DOHH2 (cell line): ENCODE data around the gene PCCA.

Source experiments
- H3F3A ChIP-seq: fragments of 200-600 bp; sonication (generic), shearing (Covaris generic); 2 replicates; pipeline ENCODE4 v1.6.0; 2016; ENCODE audit warnings: antibody characterized with exemption, mild to moderate bottlenecking; ENCODE audit not compliant: control insufficient read depth, insufficient read depth
- H3K27ac ChIP-seq: fragments of 200-600 bp; sonication (generic); 2 replicates; pipeline ENCODE4 v1.5.1; 2014; ENCODE audit warnings: low read depth, mild to moderate bottlenecking, low read length, moderate library complexity
- H3K27me3 ChIP-seq: fragments of 200-600 bp; sonication (generic); 2 replicates; pipeline ENCODE4 v1.6.1; 2014; ENCODE audit warnings: mild to moderate bottlenecking, low read length, mixed read lengths; ENCODE audit not compliant: control insufficient read depth
- H3K36me3 ChIP-seq: fragments of 200-600 bp; sonication (generic); 2 replicates; pipeline ENCODE4 v1.6.1; 2014; ENCODE audit warnings: mild to moderate bottlenecking, low read length, moderate library complexity, mixed read lengths; ENCODE audit not compliant: control insufficient read depth
- H3K4me1 ChIP-seq: fragments of 200-600 bp; sonication (generic); 2 replicates; pipeline ENCODE4 v1.6.1; 2014; ENCODE audit warnings: mild to moderate bottlenecking, low read length, mixed read lengths; ENCODE audit not compliant: control insufficient read depth
- H3K4me2 ChIP-seq: fragments of 200-600 bp; sonication (generic); 2 replicates; pipeline ENCODE4 v1.6.0; 2014; ENCODE audit warnings: mild to moderate bottlenecking, low read length, moderate library complexity
- H3K4me3 ChIP-seq: fragments of 200-600 bp; sonication (generic); 2 replicates; pipeline ENCODE4 v1.5.1; 2014; ENCODE audit warnings: mild to moderate bottlenecking, low read length, mixed read lengths
- H3K79me2 ChIP-seq: fragments of 200-600 bp; sonication (generic); 2 replicates; pipeline ENCODE4 v1.6.1; 2014; ENCODE audit warnings: mild to moderate bottlenecking, low read length, mixed read lengths; ENCODE audit not compliant: control insufficient read depth
- H3K9me2 ChIP-seq: fragments of 200-600 bp; sonication (generic); replicated peaks from 2 replicates; pipeline ENCODE4 v1.6.1; 2014; ENCODE audit warnings: mild to moderate bottlenecking, low read length, mixed read lengths; ENCODE audit not compliant: control insufficient read depth
- H3K9me3 ChIP-seq: fragments of 200-600 bp; sonication (generic); 2 replicates; pipeline ENCODE4 v1.6.1; 2014; ENCODE audit warnings: antibody characterized with exemption, low read length, mixed read lengths; ENCODE audit not compliant: control insufficient read depth, insufficient read depth
- H4K20me1 ChIP-seq: fragments of 200-600 bp; sonication (generic); 2 replicates; pipeline ENCODE4 v1.6.0; 2014; ENCODE audit warnings: low read depth, mild to moderate bottlenecking, antibody characterized with exemption, low read length, moderate library complexity; ENCODE audit not compliant: control insufficient read depth, insufficient read depth
- CTCF ChIP-seq: fragments of 200-600 bp; sonication (generic); IDR thresholded peaks from one replicate; pipeline ENCODE4 v1.5.1; 2014; ENCODE audit warnings: antibody characterized with exemption, mild to moderate bottlenecking, low read depth, low read length; ENCODE audit not compliant: poor library complexity, severe bottlenecking
- EZH2phosphoT487 ChIP-seq: fragments of 200-600 bp; sonication (generic); IDR thresholded peaks from 2 replicates; pipeline ENCODE4 v1.6.1; 2017; ENCODE audit warnings: borderline replicate concordance, mild to moderate bottlenecking, antibody characterized with exemption, low read length, moderate library complexity, mixed read lengths

Gene PCCA

GRCh38 chr13:100514788-100515409 is 426.0 kb downstream of the PCCA start:
- Histone ChIP-seq H3K27ac (no peak overlapping the region), H3K36me3 (no peaks in the 10 kb centered on the region), H3K9me3 (no peaks in the 10 kb centered on the region), H3K4me3 (no peak overlapping the region), H3K27me3 (peaks cover 10% of the 10 kb centered on the region), H3K9me2 (no peaks in the 10 kb centered on the region), H3F3A (no peaks in the 10 kb centered on the region), H4K20me1 (no peaks in the 10 kb centered on the region), H3K79me2 (no peaks in the 10 kb centered on the region), H3K4me2 (no peak overlapping the region), H3K4me1 (no peaks in the 10 kb centered on the region)
- TF ChIP-seq EZH2phosphoT487 (no peak), CTCF (peak; percentile 82)

- H3K27me3 ChIP-seq, result peaks cover 10% of the 10 kb centered on the region
- no peaks in the 10 kb centered on the region for H3K4me1 ChIP-seq
- H3F3A ChIP-seq, result no peaks in the 10 kb centered on the region
- H3K9me2 ChIP-seq, result no peaks in the 10 kb centered on the region
- no peaks in the 10 kb centered on the region for H4K20me1 ChIP-seq
- no peak overlapping the region for H3K27ac ChIP-seq
- H3K9me3 ChIP-seq, result no peaks in the 10 kb centered on the region
- no peak for TF ChIP-seq EZH2phosphoT487
- H3K36me3 ChIP-seq, result no peaks in the 10 kb centered on the region
- no peak overlapping the region for H3K4me3 ChIP-seq
- H3K4me2 ChIP-seq, result no peak overlapping the region
- H3K79me2 ChIP-seq, result no peaks in the 10 kb centered on the region
Measured at GRCh38 chr13:100515410-100515800, 426.5 kb downstream of the PCCA start.

- H3K4me2 ChIP-seq, result no peak overlapping the region
- H3K36me3 ChIP-seq, result no peaks in the 10 kb centered on the region
- H3K9me2 ChIP-seq, result no peaks in the 10 kb centered on the region
- H4K20me1 ChIP-seq, result no peaks in the 10 kb centered on the region
- H3K79me2 ChIP-seq, result no peaks in the 10 kb centered on the region
- no peaks in the 10 kb centered on the region for H3K9me3 ChIP-seq
- no peaks in the 10 kb centered on the region for H3F3A ChIP-seq
- TF ChIP-seq EZH2phosphoT487 (no peak), CTCF (no peak)
- no peaks in the 10 kb centered on the region for H3K4me1 ChIP-seq
- no peak overlapping the region for H3K4me3 ChIP-seq
- H3K27me3 ChIP-seq, result peaks cover 10% of the 10 kb centered on the region
- H3K27ac ChIP-seq, result no peak overlapping the region
Measured at GRCh38 chr13:100517135-100517534, 428.2 kb downstream of the PCCA start.

GRCh38 chr13:100517728-100518127 is 428.8 kb downstream of the PCCA start:
- Histone ChIP-seq H3K79me2 (no peaks in the 10 kb centered on the region), H3K9me2 (no peaks in the 10 kb centered on the region), H3K36me3 (no peaks in the 10 kb centered on the region), H3K27ac (no peak overlapping the region), H3F3A (no peaks in the 10 kb centered on the region), H3K27me3 (peaks cover 10% of the 10 kb centered on the region), H3K4me2 (no peak overlapping the region), H3K9me3 (no peaks in the 10 kb centered on the region), H3K4me1 (no peaks in the 10 kb centered on the region), H3K4me3 (no peak overlapping the region), H4K20me1 (no peaks in the 10 kb centered on the region)
- TF ChIP-seq CTCF, result no peak
